ENCODE data around the gene AP3D1.

Gene AP3D1

DNA sequence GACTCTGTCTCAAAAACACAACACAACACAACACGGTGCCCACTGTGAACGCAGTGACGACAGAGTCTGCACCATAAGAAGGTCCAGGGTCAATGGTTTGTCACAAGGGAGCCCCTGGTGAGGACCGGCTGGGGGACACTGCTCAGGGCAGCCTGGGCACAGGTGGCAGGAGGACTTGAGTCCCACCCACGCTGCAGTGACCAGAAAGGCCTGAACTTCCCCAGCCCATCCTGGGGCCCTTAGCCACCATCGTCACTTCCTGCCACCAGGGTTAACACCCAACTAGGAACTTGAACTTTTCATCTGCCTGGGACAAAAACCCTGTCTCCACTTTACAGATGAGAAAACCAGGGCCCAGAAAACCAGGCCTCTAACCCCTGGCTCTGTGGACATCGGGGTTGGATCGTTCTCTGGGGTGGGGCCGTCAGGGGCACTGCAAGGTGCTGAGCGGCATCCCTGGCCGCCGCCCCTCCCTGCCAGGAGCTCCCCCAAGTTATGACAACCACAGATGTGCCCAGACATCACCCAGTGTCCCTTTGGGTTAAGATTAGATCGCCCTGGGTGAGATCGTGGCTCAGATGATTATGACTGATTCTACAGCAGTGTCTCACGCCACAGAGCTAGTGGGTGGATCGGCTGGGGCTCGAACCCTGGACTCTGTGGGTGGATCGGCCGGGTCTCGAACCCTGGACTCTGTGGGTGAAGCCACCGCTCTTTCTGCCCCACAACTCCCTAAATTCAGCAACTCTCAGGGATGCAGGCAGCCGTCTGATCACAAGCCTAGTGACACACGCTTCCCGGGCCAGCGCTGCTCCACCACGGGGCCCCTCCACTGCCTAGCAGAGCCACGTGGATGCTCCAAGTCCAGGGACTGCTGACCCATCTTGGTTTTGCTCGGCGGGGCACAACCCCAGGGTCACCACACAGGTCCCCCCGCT, 69.2 kb downstream of the AP3D1 start:
- DNase-seq (ENCODE audit: low spot score in 2 of 2) (peak in 1 of 2 donors; percentile 80), ATAC-seq (peak; percentile 50)
- H3K4me1 Mint-ChIP-seq: peaks cover 50% of the 10 kb centered on the region
- peaks cover 100% of the 10 kb centered on the region for H3K36me3 Mint-ChIP-seq
- peak overlapping the region; percentile 97 for H3K27ac Mint-ChIP-seq
- H3K4me3 Mint-ChIP-seq: peak overlapping the region; percentile 96
- no peaks in the 10 kb centered on the region for H3K9me3 Mint-ChIP-seq

- peak overlapping the region; percentile 97 for H3K27ac Mint-ChIP-seq
- ATAC-seq (no peak), DNase-seq (ENCODE audit: low spot score in 2 of 2) (no peak)
- H3K36me3 Mint-ChIP-seq: peaks cover 100% of the 10 kb centered on the region
- no peaks in the 10 kb centered on the region for H3K9me3 Mint-ChIP-seq
- H3K4me1 Mint-ChIP-seq: peaks cover 39% of the 10 kb centered on the region
- peak overlapping the region; percentile 96 for H3K4me3 Mint-ChIP-seq
Measured at GRCh38 chr19:2080336-2080988, 70.9 kb downstream of the AP3D1 start.

- Mint-ChIP-seq H3K4me1 (peaks cover 35% of the 10 kb centered on the region), H3K27ac (peak overlapping the region; percentile 97), H3K9me3 (no peaks in the 10 kb centered on the region), H3K4me3 (peak overlapping the region; percentile 96), H3K36me3 (peaks cover 100% of the 10 kb centered on the region)
- DNase-seq (ENCODE audit: low spot score in 2 of 2) (no peak), ATAC-seq (no peak)
Measured at GRCh38 chr19:2079865-2080301, 71.5 kb downstream of the AP3D1 start.

GRCh38 chr19:2079076-2079864, 72.1 kb downstream of the AP3D1 start:
- H3K9me3 Mint-ChIP-seq: no peaks in the 10 kb centered on the region
- peaks cover 35% of the 10 kb centered on the region for H3K4me1 Mint-ChIP-seq
- ATAC-seq (no peak), DNase-seq (ENCODE audit: low spot score in 2 of 2) (no peak)
- H3K4me3 Mint-ChIP-seq: peak overlapping the region; percentile 96
- peak overlapping the region; percentile 78 for H3K27ac Mint-ChIP-seq
- H3K36me3 Mint-ChIP-seq: peaks cover 100% of the 10 kb centered on the region

- no peaks in the 10 kb centered on the region for H3K9me3 Mint-ChIP-seq
- peaks cover 31% of the 10 kb centered on the region for H3K4me1 Mint-ChIP-seq
- ATAC-seq (no peak), DNase-seq (ENCODE audit: low spot score in 2 of 2) (no peak)
- H3K27ac Mint-ChIP-seq: peak overlapping the region; percentile 78
- no peak overlapping the region for H3K4me3 Mint-ChIP-seq
- H3K36me3 Mint-ChIP-seq: peaks cover 100% of the 10 kb centered on the region
Measured at GRCh38 chr19:2077833-2078619, 73.3 kb downstream of the AP3D1 start.

GRCh38 chr19:2077398-2077797, 74.0 kb downstream of the AP3D1 start:
- DNase-seq (ENCODE audit: low spot score in 2 of 2) (no peak), ATAC-seq (no peak)
- Mint-ChIP-seq H3K4me3 (no peak overlapping the region), H3K36me3 (peaks cover 100% of the 10 kb centered on the region), H3K4me1 (peaks cover 31% of the 10 kb centered on the region), H3K9me3 (no peaks in the 10 kb centered on the region), H3K27ac (no peak overlapping the region)

- Mint-ChIP-seq H3K9me3 (no peaks in the 10 kb centered on the region), H3K27ac (peak overlapping the region; percentile 50), H3K4me1 (peaks cover 37% of the 10 kb centered on the region), H3K4me3 (no peak overlapping the region), H3K36me3 (peaks cover 100% of the 10 kb centered on the region)
- no peak for DNase-seq (ENCODE audit: low spot score in 2 of 2)
- no peak for ATAC-seq
Measured at GRCh38 chr19:2076526-2076944, 74.8 kb downstream of the AP3D1 start.

DNA sequence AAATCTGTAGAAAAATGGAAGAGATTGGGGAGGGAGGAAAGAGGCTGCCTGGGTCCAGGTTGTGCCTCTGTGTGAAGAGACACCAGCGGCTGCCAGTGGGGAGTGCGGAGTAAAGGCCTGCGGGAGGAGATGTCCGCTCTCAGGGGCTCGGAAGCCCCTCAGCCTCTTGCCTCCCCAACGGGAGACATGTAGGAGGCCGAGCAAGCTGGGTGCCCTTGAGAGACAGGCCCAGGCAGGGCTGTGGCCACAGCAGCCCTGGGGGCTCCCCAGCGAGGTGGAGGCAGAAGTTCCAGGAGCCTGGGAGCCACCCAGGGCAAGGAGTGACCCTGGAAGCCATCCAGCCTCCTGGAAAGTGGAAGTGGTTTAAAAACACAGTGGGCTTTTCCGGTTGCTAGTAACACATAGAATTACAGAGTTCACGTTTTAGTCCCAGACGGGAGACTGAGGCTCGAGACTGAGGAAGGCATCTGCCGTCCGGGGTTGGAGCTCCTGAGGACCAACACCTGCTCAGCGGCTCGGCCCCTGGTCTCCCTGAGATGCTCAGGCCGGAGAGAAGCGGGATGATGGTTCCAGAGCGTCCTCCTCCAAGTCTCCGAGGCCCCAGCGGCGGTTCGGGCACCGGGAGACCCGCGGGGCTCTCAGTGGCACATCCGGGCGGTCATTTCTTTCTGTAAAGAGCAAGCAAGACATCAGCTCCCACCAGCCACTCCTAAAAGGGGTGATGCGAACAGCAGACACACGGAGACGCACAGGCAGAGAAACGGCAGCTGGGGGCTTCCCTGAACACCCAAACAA, 78.4 kb downstream of the AP3D1 start:
- peak overlapping the region; percentile 8 for H3K4me3 Mint-ChIP-seq
- DNase-seq (ENCODE audit: low spot score in 2 of 2) (no peak), ATAC-seq (no peak)
- H3K27ac Mint-ChIP-seq: peak overlapping the region; percentile 92
- H3K9me3 Mint-ChIP-seq: no peaks in the 10 kb centered on the region
- peaks cover 31% of the 10 kb centered on the region for H3K4me1 Mint-ChIP-seq
- peaks cover 100% of the 10 kb centered on the region for H3K36me3 Mint-ChIP-seq

DNA sequence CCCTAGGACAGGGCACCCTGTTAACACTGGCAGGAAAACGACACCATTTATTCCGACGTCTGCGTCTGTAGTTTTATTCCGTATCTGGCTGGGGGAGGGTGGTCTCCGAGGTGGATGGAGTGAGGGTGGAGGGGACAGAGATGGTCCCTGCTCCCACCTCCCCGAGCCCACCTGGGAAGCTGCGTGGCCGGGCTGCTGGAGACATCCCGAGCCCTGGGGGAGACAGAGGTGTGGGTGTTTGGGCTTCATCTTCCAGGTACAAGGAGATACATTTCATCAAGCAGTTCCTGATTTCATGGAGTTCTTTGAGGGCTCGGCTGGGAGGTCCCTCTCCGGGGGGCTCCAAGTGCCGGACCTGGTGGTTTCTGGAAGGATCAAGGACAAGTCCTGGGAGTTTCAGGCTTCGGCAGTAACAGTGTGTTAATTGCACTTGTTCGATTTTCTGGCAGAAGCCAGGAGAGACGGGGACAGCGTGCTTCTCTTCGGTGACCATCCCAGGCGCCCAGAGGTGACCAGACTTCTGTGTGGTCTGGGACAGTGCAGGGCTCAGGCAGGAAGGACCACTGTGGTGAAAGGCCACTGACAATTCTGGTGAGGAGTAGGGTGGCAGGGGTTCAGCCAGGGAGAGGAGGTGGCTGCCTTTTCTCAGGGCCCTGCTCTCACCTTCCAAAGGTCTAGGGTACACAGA, 80.2 kb downstream of the AP3D1 start:
- DNase-seq (ENCODE audit: low spot score in 2 of 2) (no peak), ATAC-seq (peak; percentile 24)
- H3K9me3 Mint-ChIP-seq: no peaks in the 10 kb centered on the region
- H3K36me3 Mint-ChIP-seq: peaks cover 90% of the 10 kb centered on the region
- H3K27ac Mint-ChIP-seq: peak overlapping the region; percentile 92
- no peak overlapping the region for H3K4me3 Mint-ChIP-seq
- H3K4me1 Mint-ChIP-seq: peaks cover 31% of the 10 kb centered on the region

DNA sequence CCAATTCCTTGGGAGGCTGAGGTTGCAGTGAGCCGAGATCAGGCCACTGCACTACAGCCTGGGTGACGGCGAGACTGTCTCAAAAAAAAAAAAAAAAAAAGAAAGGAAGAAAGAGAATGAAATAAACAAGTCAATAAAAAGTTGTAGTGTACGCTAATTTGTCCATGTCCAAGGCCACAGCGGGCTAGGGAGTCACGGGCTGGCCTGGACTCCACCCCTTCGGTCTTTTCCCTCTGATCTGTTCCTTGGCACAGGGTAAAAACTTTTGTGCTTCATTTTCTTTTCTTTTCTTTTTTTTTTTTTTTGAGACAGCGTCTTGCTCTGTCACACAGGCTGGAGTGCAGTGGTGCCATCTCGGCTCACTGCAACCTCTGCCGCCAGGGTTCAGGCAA, 80.9 kb downstream of the AP3D1 start:
- H3K9me3 Mint-ChIP-seq: no peaks in the 10 kb centered on the region
- ATAC-seq: no peak
- peaks cover 31% of the 10 kb centered on the region for H3K4me1 Mint-ChIP-seq
- peak overlapping the region; percentile 92 for H3K27ac Mint-ChIP-seq
- H3K4me3 Mint-ChIP-seq: no peak overlapping the region
- no peak for DNase-seq (ENCODE audit: low spot score in 2 of 2)
- H3K36me3 Mint-ChIP-seq: peaks cover 83% of the 10 kb centered on the region

DNA sequence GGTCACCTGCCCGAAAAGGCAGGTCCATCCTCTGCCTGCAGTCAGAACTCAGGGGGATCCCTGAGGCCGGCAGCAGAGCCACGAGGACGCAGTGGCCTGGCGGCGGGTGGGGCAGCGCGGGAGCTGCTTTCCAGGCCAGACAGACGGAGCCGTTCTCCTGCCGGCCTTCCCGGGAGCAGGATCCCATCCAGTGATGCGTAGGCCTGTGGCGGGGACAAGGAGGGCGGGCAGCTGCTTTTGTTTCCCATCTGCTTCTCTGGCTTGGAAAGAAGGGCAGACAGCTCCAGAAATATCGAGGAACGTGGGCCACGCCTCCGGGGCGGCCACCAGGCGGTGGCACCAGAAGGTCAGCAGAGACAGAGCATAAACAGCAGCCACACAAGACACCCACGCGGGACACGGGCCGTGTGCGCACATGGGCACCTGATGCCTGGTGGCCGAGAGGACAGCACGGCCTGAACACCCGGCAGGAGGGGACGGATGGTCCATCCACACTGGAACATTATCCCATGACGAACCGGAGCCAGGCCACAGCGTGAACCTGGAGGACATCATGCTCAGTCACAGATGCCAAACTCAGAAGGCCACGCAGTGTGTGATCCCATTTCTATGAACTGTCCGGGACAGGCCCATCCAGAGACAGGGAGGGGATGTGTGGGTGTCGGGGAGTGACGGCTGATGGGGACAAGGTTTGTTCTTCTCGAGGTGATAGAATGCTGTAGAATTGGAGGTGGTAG, 86.4 kb downstream of the AP3D1 start:
- peaks cover 24% of the 10 kb centered on the region for H3K4me1 Mint-ChIP-seq
- DNase-seq (ENCODE audit: low spot score in 2 of 2) (no peak), ATAC-seq (no peak)
- peaks cover 69% of the 10 kb centered on the region for H3K36me3 Mint-ChIP-seq
- H3K4me3 Mint-ChIP-seq: no peak overlapping the region
- H3K9me3 Mint-ChIP-seq: no peaks in the 10 kb centered on the region
- peak overlapping the region; percentile 87 for H3K27ac Mint-ChIP-seq

GRCh38 chr19:2064395-2064787, 87.0 kb downstream of the AP3D1 start:
- Mint-ChIP-seq H3K4me1 (peaks cover 19% of the 10 kb centered on the region), H3K9me3 (no peaks in the 10 kb centered on the region), H3K27ac (peak overlapping the region; percentile 87), H3K36me3 (peaks cover 63% of the 10 kb centered on the region), H3K4me3 (no peak overlapping the region)
- no peak for DNase-seq (ENCODE audit: low spot score in 2 of 2)
- ATAC-seq: no peak

GRCh38 chr19:2063824-2064223, 87.5 kb downstream of the AP3D1 start:
- Mint-ChIP-seq H3K9me3 (no peaks in the 10 kb centered on the region), H3K4me1 (peaks cover 18% of the 10 kb centered on the region), H3K4me3 (peak overlapping the region; percentile 96), H3K27ac (peak overlapping the region; percentile 87), H3K36me3 (peaks cover 58% of the 10 kb centered on the region)
- DNase-seq (ENCODE audit: low spot score in 2 of 2) (no peak), ATAC-seq (no peak)
